Type B pancreatic cell (in vitro differentiated cells): ENCODE measurements around the gene ZNFX1. TPM values are rescaled to one million over a fixed set of nuclear protein-coding genes. Genes with fewer than 3 reads are reported as not detected.

ENCODE experiments used
- DNase-seq: peaks from one replicate; pipeline ENCODE4 v3.0.0; 2021; ENCODE audit warnings: mixed read lengths; ENCODE audit not compliant: unreplicated experiment; ENCODE audit errors: extremely low spot score
- H3K27ac Mint-ChIP-seq: 2 replicates; pipeline ENCODE4 v1.8.0; 2021; ENCODE audit warnings: mild to moderate bottlenecking, mixed read lengths
- H3K27me3 Mint-ChIP-seq: 2 replicates; pipeline ENCODE4 v1.8.0; 2021; ENCODE audit warnings: mixed read lengths
- H3K36me3 Mint-ChIP-seq: 2 replicates; pipeline ENCODE4 v1.8.0; 2021; ENCODE audit warnings: mixed read lengths
- H3K4me1 Mint-ChIP-seq: one replicate; pipeline ENCODE4 v1.8.0; 2021; ENCODE audit warnings: mixed read lengths; ENCODE audit not compliant: unreplicated experiment
- H3K4me3 Mint-ChIP-seq: 2 replicates; pipeline ENCODE4 v1.8.0; 2021; ENCODE audit warnings: mild to moderate bottlenecking, mixed read lengths
- H3K9me3 Mint-ChIP-seq: 2 replicates; pipeline ENCODE4 v1.8.0; 2021; ENCODE audit warnings: mixed read lengths
- total RNA-seq: library from RNA; stranded (reverse); gene quantifications from 2 replicates; pipeline ENCODE4 v1.2.1, GENCODE V29; 2021; ENCODE audit warnings: low replicate concordance
- TF ChIP-seq, protein P1 (sequence below): fragments of 200-600 bp; sonication (generic); conservative IDR thresholded peaks from 2 replicates; pipeline ENCODE4 v1.5.0; 2021; ENCODE audit warnings: antibody characterized with exemption, mild to moderate bottlenecking

ZNFX1 gene
- total RNA-seq, 1 donor from 2014 or later: 14.1 TPM

DNA sequence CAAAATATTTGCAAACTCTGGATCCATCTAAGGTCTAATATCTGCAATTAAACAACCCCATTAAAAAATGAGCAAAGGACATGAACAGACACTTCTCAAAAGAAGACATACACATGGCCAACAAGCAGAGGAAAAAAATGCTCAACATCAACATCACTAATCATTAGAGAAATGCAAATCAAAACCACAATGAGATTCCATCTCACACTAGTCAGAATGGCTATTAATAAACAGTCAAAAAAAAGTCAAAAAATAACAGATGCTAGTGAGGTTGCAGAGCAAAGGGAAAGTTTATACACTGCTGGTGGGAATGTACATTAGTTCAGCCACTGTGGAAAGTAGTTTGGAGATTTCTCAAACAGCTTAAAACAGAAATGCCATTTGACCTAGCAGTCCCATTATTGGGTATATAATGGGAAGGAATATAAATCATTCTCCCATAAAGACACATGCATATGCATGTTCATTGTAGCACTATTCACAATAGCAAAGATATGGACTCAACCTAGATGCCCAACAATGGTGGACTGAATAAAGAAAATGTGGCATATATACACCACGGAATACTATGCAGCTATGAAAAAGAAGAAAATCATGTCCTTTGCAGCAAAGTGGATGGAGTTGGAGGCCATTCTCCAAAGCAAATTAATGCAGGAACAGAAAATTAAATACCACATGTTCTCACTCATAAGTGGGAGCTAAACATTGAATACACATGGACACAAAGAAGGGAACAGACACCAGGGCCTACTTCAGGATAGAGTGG, 9.1 kb downstream of the ZNFX1 start:
- Mint-ChIP-seq H3K4me1 (peaks cover 6% of the 10 kb centered on the region), H3K36me3 (peaks cover 54% of the 10 kb centered on the region), H3K4me3 (peak overlapping the region; percentile 30), H3K27me3 (no peaks in the 10 kb centered on the region), H3K9me3 (peaks cover 4% of the 10 kb centered on the region), H3K27ac (no peak overlapping the region)
- TF ChIP-seq, protein P1, sequence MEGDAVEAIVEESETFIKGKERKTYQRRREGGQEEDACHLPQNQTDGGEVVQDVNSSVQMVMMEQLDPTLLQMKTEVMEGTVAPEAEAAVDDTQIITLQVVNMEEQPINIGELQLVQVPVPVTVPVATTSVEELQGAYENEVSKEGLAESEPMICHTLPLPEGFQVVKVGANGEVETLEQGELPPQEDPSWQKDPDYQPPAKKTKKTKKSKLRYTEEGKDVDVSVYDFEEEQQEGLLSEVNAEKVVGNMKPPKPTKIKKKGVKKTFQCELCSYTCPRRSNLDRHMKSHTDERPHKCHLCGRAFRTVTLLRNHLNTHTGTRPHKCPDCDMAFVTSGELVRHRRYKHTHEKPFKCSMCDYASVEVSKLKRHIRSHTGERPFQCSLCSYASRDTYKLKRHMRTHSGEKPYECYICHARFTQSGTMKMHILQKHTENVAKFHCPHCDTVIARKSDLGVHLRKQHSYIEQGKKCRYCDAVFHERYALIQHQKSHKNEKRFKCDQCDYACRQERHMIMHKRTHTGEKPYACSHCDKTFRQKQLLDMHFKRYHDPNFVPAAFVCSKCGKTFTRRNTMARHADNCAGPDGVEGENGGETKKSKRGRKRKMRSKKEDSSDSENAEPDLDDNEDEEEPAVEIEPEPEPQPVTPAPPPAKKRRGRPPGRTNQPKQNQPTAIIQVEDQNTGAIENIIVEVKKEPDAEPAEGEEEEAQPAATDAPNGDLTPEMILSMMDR: no peak
- DNase-seq: no peak

- Mint-ChIP-seq H3K36me3 (peaks cover 58% of the 10 kb centered on the region), H3K27ac (no peak overlapping the region), H3K27me3 (no peaks in the 10 kb centered on the region), H3K9me3 (peaks cover 4% of the 10 kb centered on the region), H3K4me1 (peaks cover 6% of the 10 kb centered on the region), H3K4me3 (no peak overlapping the region)
- TF ChIP-seq, protein P1: no peak
- no peak for DNase-seq
Measured at GRCh38 chr20:49267327-49267726, 10.5 kb downstream of the ZNFX1 start.

GRCh38 chr20:49262444-49262843, 15.4 kb downstream of the ZNFX1 start:
- no peak for DNase-seq
- H3K4me1 Mint-ChIP-seq: no peaks in the 10 kb centered on the region
- TF ChIP-seq, protein P1: no peak
- H3K36me3 Mint-ChIP-seq: peaks cover 34% of the 10 kb centered on the region
- no peaks in the 10 kb centered on the region for H3K9me3 Mint-ChIP-seq
- H3K4me3 Mint-ChIP-seq: no peak overlapping the region
- no peak overlapping the region for H3K27ac Mint-ChIP-seq
- H3K27me3 Mint-ChIP-seq: no peaks in the 10 kb centered on the region

- Mint-ChIP-seq H3K4me1 (no peaks in the 10 kb centered on the region), H3K36me3 (peaks cover 34% of the 10 kb centered on the region), H3K9me3 (no peaks in the 10 kb centered on the region), H3K27me3 (no peaks in the 10 kb centered on the region), H3K27ac (no peak overlapping the region), H3K4me3 (no peak overlapping the region)
- DNase-seq: no peak
- TF ChIP-seq, protein P1: no peak
Measured at GRCh38 chr20:49261173-49261572, 16.7 kb downstream of the ZNFX1 start.

- no peak overlapping the region for H3K4me3 Mint-ChIP-seq
- H3K36me3 Mint-ChIP-seq: peaks cover 36% of the 10 kb centered on the region
- H3K9me3 Mint-ChIP-seq: no peaks in the 10 kb centered on the region
- no peak overlapping the region for H3K27ac Mint-ChIP-seq
- DNase-seq: no peak
- TF ChIP-seq, protein P1: no peak
- H3K4me1 Mint-ChIP-seq: no peaks in the 10 kb centered on the region
- H3K27me3 Mint-ChIP-seq: no peaks in the 10 kb centered on the region
Measured at GRCh38 chr20:49260218-49260617, 17.6 kb downstream of the ZNFX1 start.
